ENCODE results near the gene GBP1.

GBP1 gene

DNA sequence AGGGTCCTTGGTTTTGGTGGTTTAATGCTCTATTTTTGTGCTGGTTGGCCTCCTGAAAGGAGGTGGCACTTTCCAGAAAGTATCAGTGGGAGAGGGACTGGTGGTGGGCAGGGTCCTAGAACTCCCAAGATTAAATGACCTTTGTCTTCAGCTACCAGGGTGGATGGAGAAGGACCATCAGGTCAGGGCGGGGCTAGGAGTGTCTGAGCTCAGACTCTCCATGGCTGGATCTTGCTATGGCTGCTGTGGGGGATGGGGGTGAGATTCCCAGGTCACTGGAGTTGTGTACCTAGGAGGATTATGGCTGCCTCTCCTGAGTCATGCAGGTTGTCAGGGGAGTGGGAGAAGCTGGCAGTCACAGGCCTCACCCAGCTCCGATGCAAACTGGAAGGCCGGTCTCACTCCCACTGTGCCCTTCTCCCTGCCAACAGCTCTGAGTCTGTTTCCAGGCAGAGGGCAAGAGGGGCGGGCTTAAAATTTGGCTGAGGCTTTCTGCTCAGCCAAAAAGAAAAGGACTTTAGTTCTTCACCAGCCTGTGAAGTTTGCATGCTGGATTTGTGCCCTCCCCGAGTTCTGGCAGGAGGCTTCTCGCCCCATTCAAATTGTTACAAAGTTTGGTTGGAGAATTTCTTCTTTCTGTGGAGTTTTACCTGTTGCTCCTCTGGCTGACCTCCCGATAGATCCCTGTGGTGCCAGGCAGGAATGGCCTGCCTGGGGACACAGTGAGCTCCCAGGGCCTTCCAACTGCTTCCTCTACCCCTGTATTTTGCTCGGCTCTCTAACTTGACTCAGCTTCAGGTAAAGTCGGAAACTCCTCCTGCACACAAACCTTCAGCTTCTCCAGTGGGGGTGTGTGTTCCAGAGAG is 59.5 kb downstream of the GBP1 start:
- no peaks in the 10 kb centered on the region for H3K36me3 ChIP-seq (ENCODE audit: insufficient read depth, low read length)
- H3K27ac ChIP-seq, result no peak overlapping the region
- H3K9me3 ChIP-seq (ENCODE audit: low read depth, low read length), result no peaks in the 10 kb centered on the region
- TF ChIP-seq EZH2 (IDR thresholded peaks at IDR 0.05) (no peak), FOXP2 (optimal IDR thresholded peaks at IDR 0.05; ENCODE audit: control extremely low read depth, extremely low read length, insufficient read depth) (no peak), POLR2AphosphoS5 (IDR thresholded peaks at IDR 0.05; ENCODE audit: borderline replicate concordance, low read depth, low read length) (no peak)
- no peak overlapping the region for H3K4me3 ChIP-seq
- no peak overlapping the region for H3K9ac ChIP-seq (ENCODE audit: insufficient read length)
- DNase-seq (ENCODE audit: low read depth, low spot score), result no peak

All from SK-N-MC (cell line).